ENCODE results near the gene EPHA10. TPM values are rescaled to one million over a fixed set of nuclear protein-coding genes. Genes with fewer than 3 reads are reported as not detected.

EPHA10 gene
- total RNA-seq, 1 experiment from 2014 or later, result 7.6 TPM

DNA sequence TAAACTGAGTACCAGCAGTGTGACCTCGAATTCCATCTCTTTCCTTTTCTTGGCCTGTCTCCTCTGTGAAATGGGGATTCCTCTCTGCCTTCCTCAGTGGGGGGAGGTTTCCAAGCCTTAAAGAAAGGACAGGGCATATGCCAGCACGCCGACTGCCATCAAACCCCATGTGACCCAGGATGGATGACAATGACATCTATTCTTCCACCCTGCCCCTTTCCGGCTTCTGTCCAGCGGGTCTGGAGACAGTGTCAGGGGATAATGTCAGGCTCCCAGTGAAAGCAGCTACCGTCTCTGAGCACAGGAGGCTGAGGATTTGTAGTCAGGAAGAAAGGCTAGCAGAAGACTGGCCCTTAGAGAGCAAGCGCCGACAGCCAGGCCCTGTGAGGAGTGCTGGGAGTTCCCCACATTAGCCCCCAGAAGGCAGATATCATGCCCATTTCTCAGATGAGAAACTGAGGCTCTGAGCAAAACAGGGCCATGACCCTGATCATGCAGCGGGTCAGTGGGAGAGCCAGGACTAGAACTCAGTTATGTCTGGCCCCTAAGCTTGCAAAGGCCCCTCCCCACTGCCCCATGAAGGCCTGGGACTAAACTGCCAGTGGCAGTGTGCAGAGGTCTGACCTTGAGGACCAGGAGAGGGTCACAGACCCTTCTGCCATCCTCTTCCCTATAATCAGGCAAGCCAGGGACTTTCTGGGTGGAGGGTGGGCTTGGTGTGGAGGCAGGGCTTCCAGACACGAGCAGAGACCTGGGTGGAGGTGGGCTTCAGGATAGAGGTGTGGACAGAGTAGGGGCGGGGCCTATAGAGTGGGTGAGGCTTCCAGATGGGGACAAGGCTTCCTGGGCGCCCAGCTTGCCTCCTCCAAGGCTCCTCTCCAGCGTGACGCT lies 42.5 kb downstream of the EPHA10 start:
- no peaks in the 10 kb centered on the region for H3K79me2 ChIP-seq (ENCODE audit: low read depth)
- no peaks in the 10 kb centered on the region for H3F3A ChIP-seq (ENCODE audit: insufficient read depth, low read depth)
- no peak overlapping the region for H2AFZ ChIP-seq
- CTCF ChIA-PET, result no interaction called here
- H3K27me3 ChIP-seq (ENCODE audit: insufficient read depth, low read depth), result no peaks in the 10 kb centered on the region
- H4K20me1 ChIP-seq (ENCODE audit: insufficient read depth), result no peaks in the 10 kb centered on the region
- DNase-seq, result no peak
- TF ChIP-seq EZH2 (IDR thresholded peaks at IDR 0.05; ENCODE audit: low read depth), result no peak
- intact Hi-C loops (cut with micrococcal nuclease; ENCODE audit: unreplicated experiment), result no loop called here
- H3K9me3 ChIP-seq (ENCODE audit: insufficient read depth, low read depth), result no peaks in the 10 kb centered on the region
- H3K4me1 ChIP-seq (replicated peaks; ENCODE audit: insufficient read depth), result no peaks in the 10 kb centered on the region
- POLR2A ChIA-PET (ENCODE audit: unreplicated experiment), result no interaction called here
- no peak overlapping the region for H3K27ac ChIP-seq
- no TSS peak for BruUV-seq (replicated peaks)
- H3K36me3 ChIP-seq (ENCODE audit: low read depth), result no peaks in the 10 kb centered on the region
- no peak overlapping the region for H3K4me2 ChIP-seq
- no peaks in the 10 kb centered on the region for H3K9me2 ChIP-seq (ENCODE audit: insufficient read depth)
- H3K4me3 ChIP-seq, result no peak overlapping the region

GRCh38 chr1:37721565-37721964 lies 43.4 kb downstream of the EPHA10 start:
- Histone ChIP-seq H3K9me2 (ENCODE audit: insufficient read depth) (no peaks in the 10 kb centered on the region), H3K4me1 (replicated peaks; ENCODE audit: insufficient read depth) (no peaks in the 10 kb centered on the region), H3K4me3 (no peak overlapping the region), H3K79me2 (ENCODE audit: low read depth) (no peaks in the 10 kb centered on the region), H3K36me3 (ENCODE audit: low read depth) (no peaks in the 10 kb centered on the region), H3K27me3 (ENCODE audit: insufficient read depth, low read depth) (no peaks in the 10 kb centered on the region), H2AFZ (no peak overlapping the region), H3K9me3 (ENCODE audit: insufficient read depth, low read depth) (no peaks in the 10 kb centered on the region), H3K4me2 (no peak overlapping the region), H3K27ac (no peak overlapping the region), H4K20me1 (ENCODE audit: insufficient read depth) (no peaks in the 10 kb centered on the region), H3F3A (ENCODE audit: insufficient read depth, low read depth) (no peaks in the 10 kb centered on the region)
- CTCF ChIA-PET, result interaction anchor here (0.6 kb wide), 1 partner anchor 19 kb away, joined by 4 read pairs; no protein-coding TSS in a partner anchor
- no TSS peak for BruUV-seq (replicated peaks)
- no peak for TF ChIP-seq CTCF (conservative IDR thresholded peaks at IDR 0.05)
- no peak for DNase-seq
- POLR2A ChIA-PET (ENCODE audit: unreplicated experiment), result no interaction called here
- intact Hi-C loops (cut with micrococcal nuclease; ENCODE audit: unreplicated experiment), result no loop called here

GRCh38 chr1:37720231-37721130 lies 44.4 kb downstream of the EPHA10 start:
- Histone ChIP-seq H2AFZ (no peak overlapping the region), H3K27me3 (ENCODE audit: insufficient read depth, low read depth) (no peaks in the 10 kb centered on the region), H3K79me2 (ENCODE audit: low read depth) (no peaks in the 10 kb centered on the region), H3K4me1 (replicated peaks; ENCODE audit: insufficient read depth) (no peaks in the 10 kb centered on the region), H3K4me2 (no peak overlapping the region), H3K27ac (no peak overlapping the region), H3K9me2 (ENCODE audit: insufficient read depth) (no peaks in the 10 kb centered on the region), H4K20me1 (ENCODE audit: insufficient read depth) (no peaks in the 10 kb centered on the region), H3K4me3 (no peak overlapping the region), H3K9me3 (ENCODE audit: insufficient read depth, low read depth) (no peaks in the 10 kb centered on the region), H3F3A (ENCODE audit: insufficient read depth, low read depth) (no peaks in the 10 kb centered on the region), H3K36me3 (ENCODE audit: low read depth) (no peaks in the 10 kb centered on the region)
- POLR2A ChIA-PET (ENCODE audit: unreplicated experiment), result no interaction called here
- no TSS peak for BruUV-seq (replicated peaks)
- no peak for DNase-seq
- no peak for TF ChIP-seq EZH2 (IDR thresholded peaks at IDR 0.05; ENCODE audit: low read depth)
- TF ChIP-seq CTCF (conservative IDR thresholded peaks at IDR 0.05), result no peak
- CTCF ChIA-PET, result no interaction called here
- intact Hi-C loops (cut with micrococcal nuclease; ENCODE audit: unreplicated experiment), result no loop called here
